ENCODE measurements around the gene RAMACL.

DNA sequence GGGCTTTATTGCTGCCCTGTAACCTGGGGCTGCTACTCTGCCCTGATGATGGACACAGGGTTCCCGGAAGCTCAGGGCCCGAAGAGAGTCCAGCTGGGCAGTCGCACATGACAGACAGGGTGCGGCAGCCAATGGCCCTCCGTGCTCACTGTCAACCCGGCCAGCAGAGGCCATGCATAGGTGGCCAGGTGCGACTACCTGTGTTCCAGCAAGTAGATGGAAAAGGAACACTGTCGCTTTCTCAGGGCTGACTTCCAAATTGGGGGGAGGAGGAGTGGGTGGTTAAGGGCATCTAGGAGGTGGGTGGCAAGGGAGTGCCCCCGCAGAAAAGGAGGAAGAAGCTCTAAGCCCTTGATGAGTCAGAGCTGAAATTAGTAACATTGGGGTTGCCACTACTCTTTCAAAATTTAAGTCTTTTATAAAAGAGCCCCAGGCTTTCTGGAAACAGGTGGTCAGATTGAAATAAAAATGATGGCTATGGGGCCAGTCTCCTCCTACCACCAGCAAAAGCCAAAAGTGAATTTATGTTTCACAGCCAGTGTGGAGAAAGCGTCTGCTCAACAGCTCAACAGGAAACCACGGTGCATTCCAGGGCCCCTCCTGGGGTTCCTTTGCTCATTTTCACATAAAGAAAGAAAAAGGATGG, 2.3 kb upstream of the RAMACL start:
- TF ChIP-seq SMC3 (conservative IDR thresholded peaks at IDR 0.05; ENCODE audit: poor library complexity) (no peak), TAF1 (IDR thresholded peaks at IDR 0.05; ENCODE audit: low read depth) (no peak)
- TF ChIP-seq, protein P1, sequence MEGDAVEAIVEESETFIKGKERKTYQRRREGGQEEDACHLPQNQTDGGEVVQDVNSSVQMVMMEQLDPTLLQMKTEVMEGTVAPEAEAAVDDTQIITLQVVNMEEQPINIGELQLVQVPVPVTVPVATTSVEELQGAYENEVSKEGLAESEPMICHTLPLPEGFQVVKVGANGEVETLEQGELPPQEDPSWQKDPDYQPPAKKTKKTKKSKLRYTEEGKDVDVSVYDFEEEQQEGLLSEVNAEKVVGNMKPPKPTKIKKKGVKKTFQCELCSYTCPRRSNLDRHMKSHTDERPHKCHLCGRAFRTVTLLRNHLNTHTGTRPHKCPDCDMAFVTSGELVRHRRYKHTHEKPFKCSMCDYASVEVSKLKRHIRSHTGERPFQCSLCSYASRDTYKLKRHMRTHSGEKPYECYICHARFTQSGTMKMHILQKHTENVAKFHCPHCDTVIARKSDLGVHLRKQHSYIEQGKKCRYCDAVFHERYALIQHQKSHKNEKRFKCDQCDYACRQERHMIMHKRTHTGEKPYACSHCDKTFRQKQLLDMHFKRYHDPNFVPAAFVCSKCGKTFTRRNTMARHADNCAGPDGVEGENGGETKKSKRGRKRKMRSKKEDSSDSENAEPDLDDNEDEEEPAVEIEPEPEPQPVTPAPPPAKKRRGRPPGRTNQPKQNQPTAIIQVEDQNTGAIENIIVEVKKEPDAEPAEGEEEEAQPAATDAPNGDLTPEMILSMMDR (IDR thresholded peaks at IDR 0.05; ENCODE audit: poor library complexity, severe bottlenecking) = no peak
